K562 (cell line): ENCODE data around the gene ANAPC16. TPM values are rescaled to one million over a fixed set of nuclear protein-coding genes. Genes with fewer than 3 reads are reported as not detected.

Experiments
- CCAR2 ChIP-seq: fragments of 200-400 bp; formaldehyde crosslinking; IDR thresholded peaks from 2 replicates; pipeline ENCODE4 v1.6.1; 2017; ENCODE audit warnings: mild to moderate bottlenecking, low read depth, low read length
- CLOCK ChIP-seq: fragments of 250-450 bp; sonication (Bioruptor Pico); IDR thresholded peaks from 2 replicates; pipeline ENCODE4 v1.4.0; 2020; ENCODE audit warnings: mild to moderate bottlenecking, moderate library complexity, borderline replicate concordance
- HLTF ChIP-seq: fragments of 450-650 bp; IDR thresholded peaks from 2 replicates; pipeline ENCODE4 v1.6.1; 2016
- KDM4B ChIP-seq, 2 experiments: fragments of 450-650 bp in 1 of 2; sonication (generic) in 1 of 2; IDR thresholded peaks; 2 replicates each; pipeline ENCODE4 v1.6.1; 2016 to 2017; ENCODE audit warnings: borderline replicate concordance in 2 of 2, antibody characterized with exemption in 1 of 2, low read depth in 1 of 2, mild to moderate bottlenecking in 1 of 2
- NELFE ChIP-seq: IDR thresholded peaks from 2 replicates; pipeline ENCODE4 v1.6.1; 2011; ENCODE audit warnings: mild to moderate bottlenecking; ENCODE audit not compliant: insufficient read depth, insufficient read length
- NFE2L1 ChIP-seq: fragments of 450-650 bp; IDR thresholded peaks from 2 replicates; pipeline ENCODE4 v1.6.1; 2016; ENCODE audit warnings: missing genetic modification characterization, low read depth, mild to moderate bottlenecking, missing compliant biosample characterization, moderate library complexity, borderline replicate concordance
- NFRKB ChIP-seq: fragments of 450-650 bp; IDR thresholded peaks from 2 replicates; pipeline ENCODE4 v1.6.1; 2016; ENCODE audit warnings: low read depth
- NRF1 ChIP-seq, 2 experiments: fragments of 450-650 bp; IDR thresholded peaks in 1 of 2; conservative IDR thresholded peaks in 1 of 2; 2 replicates each; pipeline ENCODE4 v1.6.1; 2014; ENCODE audit warnings: mild to moderate bottlenecking in 2 of 2
- PHB ChIP-seq: fragments of 250-450 bp; sonication (Bioruptor Pico); IDR thresholded peaks from 2 replicates; pipeline ENCODE4 v1.5.0; 2021
- PYGO2 ChIP-seq: fragments of 450-650 bp; IDR thresholded peaks from 2 replicates; pipeline ENCODE4 v1.6.1; 2016; ENCODE audit warnings: mild to moderate bottlenecking, missing genetic modification characterization, moderate library complexity, missing compliant biosample characterization
- RBM34 ChIP-seq: fragments of 200-400 bp; formaldehyde crosslinking; IDR thresholded peaks from 2 replicates; pipeline ENCODE4 v1.6.1; 2018; ENCODE audit warnings: low read length, borderline replicate concordance; ENCODE audit not compliant: insufficient read depth
- RFX5 ChIP-seq: IDR thresholded peaks from 2 replicates; pipeline ENCODE4 v1.6.1; 2011; ENCODE audit warnings: low read depth, mild to moderate bottlenecking, improper control_type of control experiment, low read length
- SRSF1 ChIP-seq: fragments of 200-400 bp; formaldehyde crosslinking; IDR thresholded peaks from 2 replicates; pipeline ENCODE4 v1.6.1; 2017; ENCODE audit warnings: mild to moderate bottlenecking, low read depth, low read length, moderate library complexity
- SRSF7 ChIP-seq: fragments of 200-400 bp; formaldehyde crosslinking; optimal IDR thresholded peaks from 2 replicates; pipeline ENCODE3; 2017; ENCODE audit warnings: mild to moderate bottlenecking, low read depth, low read length
- XRCC5 ChIP-seq: fragments of 200-400 bp; formaldehyde crosslinking; IDR thresholded peaks from 2 replicates; pipeline ENCODE4 v1.6.1; 2017; ENCODE audit warnings: low read depth, mild to moderate bottlenecking, low read length
- ZFP36 ChIP-seq: fragments of 150-350 bp; IDR thresholded peaks from 2 replicates; pipeline ENCODE4 v1.6.1; 2018; ENCODE audit warnings: low read length, low read depth; ENCODE audit not compliant: partially characterized antibody
- ZKSCAN8 ChIP-seq: fragments of 200-800 bp; sonication (Bioruptor generic); IDR thresholded peaks from 2 replicates; pipeline ENCODE4 v1.6.1; 2016; ENCODE audit warnings: missing genetic modification characterization, missing compliant biosample characterization
- ZNF24 ChIP-seq: fragments of 450-650 bp; IDR thresholded peaks from 2 replicates; pipeline ENCODE4 v1.6.1; 2016
- polyA plus RNA-seq, 8 experiments: library from polyadenylated mRNA; depleted of rRNA in 4 of 8; stranded (reverse) in 5 of 8; unstranded in 3 of 8; fragments of >200 nt; fragmentation: Nextera tagmentation in 2 of 8; fragmentation: Illumina TruSeq in 1 of 8; extraction: Ambion mirVana in 2 of 8; extraction: Trizol in 1 of 8; gene quantifications; 2 replicates each; pipeline versions ENCODE4 v1.2.1 to v1.2.3, GENCODE V29; 2011 to 2014; ENCODE audit warnings: inconsistent platforms in 1 of 8, missing spikeins in 1 of 8
- total RNA-seq, 7 experiments: library from RNA; depleted of rRNA in 6 of 7; stranded (reverse); fragments of >200 nt in 6 of 7; fragmentation: Illumina TruSeq in 2 of 7; extraction: Trizol in 2 of 7; gene quantifications; 2 replicates each; pipeline versions ENCODE4 v1.2.1 to v1.2.3, GENCODE V29; 2011 to 2021; ENCODE audit warnings: low replicate concordance in 1 of 7
- TF ChIP-seq, protein P1 (sequence below): fragments of 250-450 bp; sonication (Bioruptor Pico); IDR thresholded peaks from 2 replicates; pipeline ENCODE4 v1.8.0; 2021; ENCODE audit warnings: moderate library complexity, mild to moderate bottlenecking, inconsistent platforms
- TF ChIP-seq, protein P2 (sequence below): fragments of 450-650 bp; IDR thresholded peaks from 2 replicates; pipeline ENCODE4 v1.6.1; 2017; ENCODE audit warnings: antibody characterized with exemption, mild to moderate bottlenecking

Gene ANAPC16
- total and polyA plus RNA-seq, 9 of the 15 experiments (the other 6 are each of a cell fraction or from before 2014, with no cell fraction given) = 42.6 to 208 (median 108) TPM

- TF ChIP-seq SRSF7 (no peak), ZKSCAN8 (CRISPR knock-in tag) (no peak), HLTF (peak; percentile 96; the same call in 1 of the 2 replicates), CLOCK (CRISPR knock-in tag) (no peak), SRSF1 (no peak), ZNF24 (no peak), NRF1 (conservative IDR thresholded peaks at IDR 0.05 in 1 of 2, IDR thresholded peaks at IDR 0.05 in 1 of 2) (peak; percentile 84 to 88), RFX5 (peak; percentile 92), XRCC5 (no peak), NELFE (peak; percentile 90), PHB (CRISPR knock-in tag) (peak; percentile 99), NFE2L1 (no peak), CCAR2 (no peak), PYGO2 (tag) (peak; percentile 53; the same call in 1 of the 2 replicates), RBM34 (no peak), ZFP36 (peak; percentile 38), NFRKB (no peak), KDM4B (IDR thresholded peaks at IDR 0.05; ENCODE audit: borderline replicate concordance in 2 of 2, low read depth in 1 of 2) (peak in 1 of 2 experiments; percentile 82; a peak in 2 of 4 replicates)
- TF ChIP-seq, protein P1, sequence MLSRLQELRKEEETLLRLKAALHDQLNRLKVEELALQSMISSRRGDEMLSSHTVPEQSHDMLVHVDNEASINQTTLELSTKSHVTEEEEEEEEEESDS = no peak
- TF ChIP-seq, protein P2, sequence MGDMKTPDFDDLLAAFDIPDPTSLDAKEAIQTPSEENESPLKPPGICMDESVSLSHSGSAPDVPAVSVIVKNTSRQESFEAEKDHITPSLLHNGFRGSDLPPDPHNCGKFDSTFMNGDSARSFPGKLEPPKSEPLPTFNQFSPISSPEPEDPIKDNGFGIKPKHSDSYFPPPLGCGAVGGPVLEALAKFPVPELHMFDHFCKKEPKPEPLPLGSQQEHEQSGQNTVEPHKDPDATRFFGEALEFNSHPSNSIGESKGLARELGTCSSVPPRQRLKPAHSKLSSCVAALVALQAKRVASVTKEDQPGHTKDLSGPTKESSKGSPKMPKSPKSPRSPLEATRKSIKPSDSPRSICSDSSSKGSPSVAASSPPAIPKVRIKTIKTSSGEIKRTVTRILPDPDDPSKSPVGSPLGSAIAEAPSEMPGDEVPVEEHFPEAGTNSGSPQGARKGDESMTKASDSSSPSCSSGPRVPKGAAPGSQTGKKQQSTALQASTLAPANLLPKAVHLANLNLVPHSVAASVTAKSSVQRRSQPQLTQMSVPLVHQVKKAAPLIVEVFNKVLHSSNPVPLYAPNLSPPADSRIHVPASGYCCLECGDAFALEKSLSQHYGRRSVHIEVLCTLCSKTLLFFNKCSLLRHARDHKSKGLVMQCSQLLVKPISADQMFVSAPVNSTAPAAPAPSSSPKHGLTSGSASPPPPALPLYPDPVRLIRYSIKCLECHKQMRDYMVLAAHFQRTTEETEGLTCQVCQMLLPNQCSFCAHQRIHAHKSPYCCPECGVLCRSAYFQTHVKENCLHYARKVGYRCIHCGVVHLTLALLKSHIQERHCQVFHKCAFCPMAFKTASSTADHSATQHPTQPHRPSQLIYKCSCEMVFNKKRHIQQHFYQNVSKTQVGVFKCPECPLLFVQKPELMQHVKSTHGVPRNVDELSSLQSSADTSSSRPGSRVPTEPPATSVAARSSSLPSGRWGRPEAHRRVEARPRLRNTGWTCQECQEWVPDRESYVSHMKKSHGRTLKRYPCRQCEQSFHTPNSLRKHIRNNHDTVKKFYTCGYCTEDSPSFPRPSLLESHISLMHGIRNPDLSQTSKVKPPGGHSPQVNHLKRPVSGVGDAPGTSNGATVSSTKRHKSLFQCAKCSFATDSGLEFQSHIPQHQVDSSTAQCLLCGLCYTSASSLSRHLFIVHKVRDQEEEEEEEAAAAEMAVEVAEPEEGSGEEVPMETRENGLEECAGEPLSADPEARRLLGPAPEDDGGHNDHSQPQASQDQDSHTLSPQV = no peak
Observed at GRCh38 chr10:72273410-72274212, 57.8 kb downstream of the ANAPC16 start, which contains the start of gene DDIT4 (continued).
